Motor neuron (in vitro differentiated cells): ENCODE data around the gene SUOX. TPM values are rescaled to one million over a fixed set of nuclear protein-coding genes. Genes with fewer than 3 reads are reported as not detected.
"Not testable (repeated sequence)": the region's sequence is repeated elsewhere in the genome, so short reads cannot be mapped to it uniquely, and the experiment has no call there.

ENCODE experiments used
- ATAC-seq, 8 experiments: fragments of 200-7000 bp; cut with Tn5 transposase; replicated peaks in 6 of 8; 2 replicates each; pipeline ENCODE4 v1.8.0; 2021; ENCODE audit warnings: mild to moderate bottlenecking in 8 of 8, moderate library complexity in 8 of 8
- H3K27ac ChIP-seq, 2 donors: fragments of 250-450 bp; sonication (Bioruptor Pico); 2 replicates each; pipeline ENCODE4 v1.9.0; 2021; ENCODE audit warnings: antibody characterized with exemption in 2 of 2, mild to moderate bottlenecking in 2 of 2, moderate library complexity in 1 of 2
- H3K4me1 ChIP-seq, 2 donors: fragments of 250-450 bp; sonication (Bioruptor Pico); replicated peaks in 1 of 2; 2 replicates each; pipeline ENCODE4 v1.6.1; 2021; ENCODE audit warnings: antibody characterized with exemption in 2 of 2, mild to moderate bottlenecking in 2 of 2, moderate library complexity in 1 of 2
- H3K4me3 ChIP-seq, 5 donors: fragments of 250-450 bp; sonication (Bioruptor Pico); 2 replicates each; pipeline ENCODE4 v1.9.0; 2021; ENCODE audit warnings: antibody characterized with exemption in 5 of 5, mild to moderate bottlenecking in 5 of 5, moderate library complexity in 4 of 5
- WGBS, 10 experiments: fragments of 450-650 bp; shearing (Covaris generic); methylation state at CpG; one replicate each; pipeline ENCODE4 v1.0.0; 2022; 5-methylcytosine and 5-hydroxymethylcytosine counted together
- in situ Hi-C, 9 experiments: fragments of 400-800 bp; cut with MboI; loops; one replicate each; pipeline ENCODE4 v1.15.0; 2021; ENCODE audit warnings: low sequenced_read_pairs in 9 of 9, low pct_unique_long_range_greater_than_20kb in 2 of 9; ENCODE audit not compliant: unreplicated experiment in 9 of 9
- total RNA-seq, 8 experiments: library from RNA; unstranded; fragments of 300-600 nt; gene quantifications; 2 replicates each; pipeline versions ENCODE4 v1.2.3 to v1.2.4, GENCODE V29; 2022

SUOX gene
- total RNA-seq, 8 experiments from 2014 or later: 10.4 to 23.0 (median 17.0) TPM

- H3K4me3 ChIP-seq: no peak overlapping the region
- in situ Hi-C loops: no loop called here
- WGBS, 10 experiments: 20 to 100% (median 81%) methylated on average over 1 to 3 of the region's 3 CpGs; no CpG with 5 or more reads in 4 of the 10 experiments
- H3K4me1 ChIP-seq: no peaks in the 10 kb centered on the region
- no peak overlapping the region for H3K27ac ChIP-seq
- peak in 2 of 8 experiments; percentile 55 to 67 for ATAC-seq
These were observed 6.0 kb upstream of the SUOX start for GRCh38 chr12:55991110-55991509.

GRCh38 chr12:55993230-55993853 lies 3.7 kb upstream of the SUOX start:
- in situ Hi-C loops: no loop called here
- 54 to 100% (median 89%) methylated on average over 1 to 4 of the region's 4 CpGs; no CpG with 5 or more reads in 1 of the 10 experiments for WGBS, 10 experiments
- no peak for ATAC-seq
- Histone ChIP-seq H3K4me3 (no peak overlapping the region), H3K27ac (no peak overlapping the region), H3K4me1 (peaks cover 4 to 7% of the 10 kb centered on the region in 2 donors)

- H3K27ac ChIP-seq: no peak overlapping the region
- 56 to 100% (median 81%) methylated on average over 1 to 4 of the region's 8 CpGs; no CpG with 5 or more reads in 3 of the 10 experiments for WGBS, 10 experiments
These were observed 1.7 kb upstream of the SUOX start for GRCh38 chr12:55995366-55995765.

GRCh38 chr12:55996201-55996714 lies 818 bp upstream of the SUOX start:
- Histone ChIP-seq H3K4me3 (peak overlapping the region; percentile 41 to 94 (median 52)), H3K4me1 (peaks cover 4 to 7% of the 10 kb centered on the region in 2 donors), H3K27ac (peak overlapping the region in 1 of 2 donors; percentile 63)
- peak in 1 of 8 experiments; percentile 2 for ATAC-seq
- 0 to 70% (median 15%) methylated on average over 1 to 14 of the region's 14 CpGs for WGBS, 10 experiments
- in situ Hi-C loops: no loop called here

More at GRCh38 chr12:55995366-55995765, 1.7 kb upstream of the SUOX start:
- in situ Hi-C loops: no loop called here
- peaks cover 4 to 7% of the 10 kb centered on the region in 2 donors for H3K4me1 ChIP-seq
- H3K4me3 ChIP-seq: no peak overlapping the region
- no peak for ATAC-seq

GRCh38 chr12:55997535-55997859 lies 421 bp downstream of the SUOX start:
- 0 to 10% (median 0%) methylated on average over 1 to 3 of the region's 5 CpGs; no CpG with 5 or more reads in 6 of the 10 experiments for WGBS, 10 experiments
- in situ Hi-C loops: no loop called here
- H3K4me3 ChIP-seq: peak overlapping the region; percentile 41 to 94 (median 52)
- H3K27ac ChIP-seq: peak overlapping the region; percentile 49 to 66
- peak; percentile 1 to 18 (median 5) for ATAC-seq
- H3K4me1 ChIP-seq: peaks cover 4 to 7% of the 10 kb centered on the region in 2 donors

GRCh38 chr12:55999522-55999921 lies 2.4 kb downstream of the SUOX start:
- ATAC-seq, in situ Hi-C loops, H3K4me3 ChIP-seq, H3K4me1 ChIP-seq, H3K27ac ChIP-seq: not testable (repeated sequence)
- WGBS, 10 experiments: 100% methylated on average over 1 of the region's 6 CpGs; no CpG with 5 or more reads in 9 of the 10 experiments

GRCh38 chr12:55999999-56000540 lies 3.0 kb downstream of the SUOX start:
- H3K27ac ChIP-seq, ATAC-seq, in situ Hi-C loops, H3K4me1 ChIP-seq, H3K4me3 ChIP-seq: not testable (repeated sequence)
- WGBS, 10 experiments: 100% methylated on average over 1 to 2 of the region's 33 CpGs; no CpG with 5 or more reads in 8 of the 10 experiments

- 33 to 100% (median 78%) methylated on average over 1 to 7 of the region's 7 CpGs; no CpG with 5 or more reads in 1 of the 10 experiments for WGBS, 10 experiments
- Histone ChIP-seq H3K27ac (no peak overlapping the region), H3K4me3 (no peak overlapping the region), H3K4me1 (peaks cover 5 to 7% of the 10 kb centered on the region in 2 donors)
- in situ Hi-C loops: no loop called here
- ATAC-seq: no peak
These were observed 4.5 kb downstream of the SUOX start for GRCh38 chr12:56001487-56002100.

- ATAC-seq, H3K27ac ChIP-seq, in situ Hi-C loops, H3K4me3 ChIP-seq, H3K4me1 ChIP-seq: not testable (repeated sequence)
- WGBS, 10 experiments: 81 to 100% (median 99%) methylated on average over 2 to 5 of the region's 5 CpGs; no CpG with 5 or more reads in 6 of the 10 experiments
These were observed 6.3 kb downstream of the SUOX start for GRCh38 chr12:56003376-56003775.

- H3K4me3 ChIP-seq: no peak overlapping the region
- in situ Hi-C loops: no loop called here
- peaks cover 4% of the 10 kb centered on the region in 2 donors for H3K4me1 ChIP-seq
- H3K27ac ChIP-seq: no peak overlapping the region
- 100% methylated on average over 3 of the region's 10 CpGs; no CpG with 5 or more reads in 9 of the 10 experiments for WGBS, 10 experiments
- ATAC-seq: no peak
These were observed 7.1 kb downstream of the SUOX start for GRCh38 chr12:56004211-56004610.

- 0 to 26% (median 4%) methylated on average over 1 to 13 of the region's 44 CpGs; no CpG with 5 or more reads in 1 of the 10 experiments for WGBS, 10 experiments
- Histone ChIP-seq H3K4me3 (peak overlapping the region; percentile 88 to 100 (median 99)), H3K4me1 (peaks cover 4 to 11% of the 10 kb centered on the region in 2 donors), H3K27ac (peak overlapping the region; percentile 89 to 92)
- in situ Hi-C loops: no loop called here
- peak; percentile 66 to 86 (median 79) for ATAC-seq
These were observed 10.8 kb downstream of the SUOX start for GRCh38 chr12:56007564-56008559.

GRCh38 chr12:56010111-56010570 lies 13.1 kb downstream of the SUOX start:
- 0 to 85% (median 63%) methylated on average over 1 to 2 of the region's 2 CpGs; no CpG with 5 or more reads in 4 of the 10 experiments for WGBS, 10 experiments
- Histone ChIP-seq H3K27ac (no peak overlapping the region), H3K4me1 (peaks cover 4 to 11% of the 10 kb centered on the region in 2 donors), H3K4me3 (no peak overlapping the region)
- in situ Hi-C loops: no loop called here
- ATAC-seq: no peak
